T-helper 17 cell (primary cell): ENCODE measurements around the gene OR2Y1. TPM values are rescaled to one million over a fixed set of nuclear protein-coding genes. Genes with fewer than 3 reads are reported as not detected.
"Not testable (repeated sequence)": the region's sequence is repeated elsewhere in the genome, so short reads cannot be mapped to it uniquely, and the experiment has no call there.

Experiments used
- ATAC-seq: fragments of 150-1000 bp; cut with Tn5 transposase; 2 replicates; pipeline ENCODE4 v1.10.0; 2021; ENCODE audit warnings: mild to moderate bottlenecking, moderate library complexity
- DNase-seq, 3 donors: peaks; one replicate each; pipeline versions ENCODE4 v3.0.0 to v3.0.0-alpha.2; 2020 to 2021
- H3K9me3 ChIP-seq: one replicate; pipeline ENCODE4 v1.7.0; 2013; ENCODE audit warnings: low read length, mild to moderate bottlenecking; ENCODE audit not compliant: control insufficient read depth, poor library complexity, severe bottlenecking
- H3K27ac Mint-ChIP-seq: one replicate; pipeline ENCODE4 v1.8.0; 2022; ENCODE audit warnings: mild to moderate bottlenecking, moderate library complexity, mixed read lengths
- H3K27me3 Mint-ChIP-seq: one replicate; pipeline ENCODE4 v1.8.0; 2022; ENCODE audit warnings: mixed read lengths
- H3K36me3 Mint-ChIP-seq: one replicate; pipeline ENCODE4 v1.8.0; 2022; ENCODE audit warnings: low read depth, mixed read lengths
- H3K4me1 Mint-ChIP-seq: one replicate; pipeline ENCODE4 v1.8.0; 2022; ENCODE audit warnings: mild to moderate bottlenecking, mixed read lengths
- H3K4me3 Mint-ChIP-seq: one replicate; pipeline ENCODE4 v1.8.0; 2022; ENCODE audit warnings: mild to moderate bottlenecking, moderate library complexity, mixed read lengths
- total RNA-seq, 4 donors: library from RNA in 2 of 4; stranded (reverse) in 2 of 4; gene quantifications; one replicate each; pipeline ENCODE4 v1.2.3 and lab custom pipeline; 2022 to 2026

OR2Y1 gene
- total RNA-seq, 2 donors from 2014 or later = not detected

DNA sequence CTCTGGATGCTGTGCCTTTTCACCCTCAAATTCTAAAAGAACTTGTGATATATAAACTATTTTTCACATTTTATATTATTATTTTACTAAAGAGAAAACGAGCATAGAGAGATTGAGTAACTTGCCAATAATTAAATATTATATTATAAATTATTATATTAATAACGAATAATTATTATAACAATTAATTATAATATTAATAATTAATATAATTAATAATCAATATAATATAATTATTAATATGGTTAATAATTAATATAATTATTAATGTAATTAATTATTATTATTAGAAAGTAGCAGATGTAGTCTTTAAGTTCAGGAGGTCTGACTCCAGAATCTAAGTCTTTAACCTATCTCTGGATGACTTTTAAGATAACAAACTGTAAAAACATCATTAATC, 20.1 kb downstream of the OR2Y1 start:
- DNase-seq (no peak), ATAC-seq (no peak)
- H3K27ac Mint-ChIP-seq = no peak overlapping the region
- H3K9me3 ChIP-seq = no peaks in the 10 kb centered on the region
- peaks cover 6% of the 10 kb centered on the region for H3K4me1 Mint-ChIP-seq
- H3K36me3 Mint-ChIP-seq = peaks cover 2% of the 10 kb centered on the region
- H3K4me3 Mint-ChIP-seq = no peak overlapping the region
- peaks cover 50% of the 10 kb centered on the region for H3K27me3 Mint-ChIP-seq

DNA sequence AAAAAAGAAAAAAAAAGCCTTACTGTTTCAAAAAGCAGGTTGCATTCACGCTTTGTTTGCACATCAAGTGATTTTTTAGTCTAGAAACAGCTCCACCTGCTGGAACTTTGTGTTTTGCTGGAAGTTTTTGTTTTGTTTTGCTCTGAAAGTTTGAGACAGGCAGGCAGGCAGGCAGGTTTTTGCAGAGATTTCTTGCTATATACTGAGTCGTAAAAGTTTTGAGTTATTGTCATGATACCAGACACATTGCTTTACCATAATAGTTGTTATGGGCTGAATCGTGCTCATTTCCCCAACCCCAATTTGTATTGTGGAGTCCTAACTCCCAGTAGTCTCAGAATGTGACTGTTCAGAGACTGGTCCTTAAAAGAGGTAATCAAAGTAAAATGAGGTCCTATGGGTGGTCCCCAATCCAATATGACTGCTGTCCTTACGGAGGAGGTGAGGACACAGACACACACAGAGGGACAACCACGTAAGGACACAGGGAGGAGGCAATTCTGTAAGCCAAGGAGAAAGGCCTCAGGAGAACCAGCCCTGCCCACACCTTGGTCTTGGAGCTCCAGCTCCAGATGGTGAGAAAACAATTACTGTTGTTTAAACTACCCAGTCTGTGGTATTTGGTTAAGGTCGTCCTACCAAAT, 20.9 kb downstream of the OR2Y1 start:
- no peak for ATAC-seq

DNA sequence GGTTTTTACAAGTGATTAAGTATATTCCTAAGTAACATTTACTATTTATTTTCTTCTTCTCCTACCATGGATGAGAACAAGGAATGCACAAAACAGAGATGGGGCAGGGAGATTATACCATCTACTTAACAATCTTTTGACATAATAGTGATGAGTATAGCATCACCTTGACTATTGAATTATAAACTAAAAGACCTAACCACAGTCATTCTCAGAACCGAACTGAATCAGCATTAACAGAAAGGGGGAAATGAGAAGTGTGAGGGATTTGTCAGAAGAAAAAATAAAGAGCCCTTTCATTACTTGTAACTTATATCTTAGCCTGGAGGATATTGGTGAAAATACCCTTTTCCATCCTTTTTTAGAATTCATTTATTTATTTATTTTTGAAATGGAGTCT, 21.9 kb downstream of the OR2Y1 start:
- ATAC-seq (no peak), DNase-seq (no peak)
- Mint-ChIP-seq H3K36me3 (peaks cover 2% of the 10 kb centered on the region), H3K4me3 (no peak overlapping the region), H3K27ac (no peak overlapping the region), H3K27me3 (peaks cover 43% of the 10 kb centered on the region), H3K4me1 (peaks cover 3% of the 10 kb centered on the region)
- no peaks in the 10 kb centered on the region for H3K9me3 ChIP-seq

More for the DNA sequence above, 20.9 kb downstream of the OR2Y1 start:
- H3K27me3 Mint-ChIP-seq = peaks cover 45% of the 10 kb centered on the region
- H3K9me3 ChIP-seq = no peaks in the 10 kb centered on the region
- peaks cover 2% of the 10 kb centered on the region for H3K36me3 Mint-ChIP-seq
- H3K4me3 Mint-ChIP-seq = no peak overlapping the region
- peak in 1 of 3 donors; percentile 8 for DNase-seq
- peaks cover 5% of the 10 kb centered on the region for H3K4me1 Mint-ChIP-seq
- no peak overlapping the region for H3K27ac Mint-ChIP-seq

DNA sequence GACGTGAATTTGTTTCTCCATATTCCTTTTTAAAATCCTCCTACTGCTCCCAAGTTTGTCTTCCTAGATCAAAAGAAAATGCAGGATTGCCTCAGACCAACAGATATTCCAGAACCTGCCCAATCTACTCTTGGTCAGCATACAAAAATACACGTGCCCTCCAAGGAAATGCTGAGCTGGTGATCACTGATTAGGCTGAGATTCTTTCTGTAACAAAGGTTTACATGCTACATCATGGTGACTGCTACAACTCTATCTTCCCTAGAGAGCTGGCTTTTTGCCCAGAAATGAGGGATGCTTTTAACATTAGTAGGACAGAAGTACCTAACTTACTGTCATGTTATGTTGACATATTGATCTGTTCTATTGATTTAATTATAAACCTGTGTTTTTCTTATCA, 35.5 kb downstream of the OR2Y1 start:
- no peak for ATAC-seq
- Mint-ChIP-seq H3K4me1 (no peaks in the 10 kb centered on the region), H3K36me3 (no peaks in the 10 kb centered on the region), H3K27me3 (peaks cover 29% of the 10 kb centered on the region), H3K4me3 (no peak overlapping the region), H3K27ac (no peak overlapping the region)
- no peak for DNase-seq
- H3K9me3 ChIP-seq = no peaks in the 10 kb centered on the region

DNA sequence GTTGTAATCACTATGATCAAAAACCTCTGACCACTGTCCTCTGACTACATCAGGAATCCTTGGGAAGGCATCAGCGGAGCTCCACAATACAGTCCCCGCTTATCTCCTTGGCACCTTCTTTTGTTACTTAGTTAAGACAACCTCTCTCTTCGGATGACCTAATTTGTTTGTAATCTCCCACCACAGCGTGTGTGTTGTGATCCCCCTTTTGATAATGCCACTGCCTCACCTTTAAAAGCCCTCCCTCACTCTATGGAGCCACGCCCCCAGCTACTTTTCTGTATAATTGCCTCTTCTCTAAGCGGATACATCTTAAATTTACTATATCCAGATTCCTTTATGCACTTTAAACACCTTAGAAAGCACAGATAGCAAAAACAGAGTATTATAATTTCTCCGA, 35.9 kb downstream of the OR2Y1 start:
- Mint-ChIP-seq H3K36me3 (no peaks in the 10 kb centered on the region), H3K27me3 (peaks cover 29% of the 10 kb centered on the region), H3K4me3 (no peak overlapping the region), H3K4me1 (no peaks in the 10 kb centered on the region), H3K27ac (no peak overlapping the region)
- ATAC-seq (no peak), DNase-seq (no peak)
- no peaks in the 10 kb centered on the region for H3K9me3 ChIP-seq

DNA sequence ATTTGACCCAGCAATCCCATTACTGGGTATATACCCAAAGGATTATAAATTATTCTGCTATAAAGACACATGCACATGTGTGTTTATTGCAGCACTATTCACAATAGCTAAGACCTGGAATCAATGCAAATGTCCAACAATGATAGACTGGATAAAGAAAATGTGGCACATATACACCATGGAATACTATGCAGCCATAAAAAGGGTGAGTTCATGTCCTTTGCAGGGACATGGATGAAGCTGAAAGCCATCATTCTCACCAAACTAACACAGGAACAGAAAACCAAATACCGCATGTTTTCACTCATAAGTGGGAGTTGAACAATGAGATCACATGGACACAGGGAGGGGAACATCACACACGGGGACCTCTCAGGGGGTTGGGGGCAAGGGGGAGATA, 36.5 kb downstream of the OR2Y1 start:
- not testable (repeated sequence) for ATAC-seq, H3K9me3 ChIP-seq, H3K27ac Mint-ChIP-seq, H3K4me3 Mint-ChIP-seq, H3K4me1 Mint-ChIP-seq, DNase-seq, H3K36me3 Mint-ChIP-seq
- H3K27me3 Mint-ChIP-seq = peaks cover 28% of the 10 kb centered on the region

DNA sequence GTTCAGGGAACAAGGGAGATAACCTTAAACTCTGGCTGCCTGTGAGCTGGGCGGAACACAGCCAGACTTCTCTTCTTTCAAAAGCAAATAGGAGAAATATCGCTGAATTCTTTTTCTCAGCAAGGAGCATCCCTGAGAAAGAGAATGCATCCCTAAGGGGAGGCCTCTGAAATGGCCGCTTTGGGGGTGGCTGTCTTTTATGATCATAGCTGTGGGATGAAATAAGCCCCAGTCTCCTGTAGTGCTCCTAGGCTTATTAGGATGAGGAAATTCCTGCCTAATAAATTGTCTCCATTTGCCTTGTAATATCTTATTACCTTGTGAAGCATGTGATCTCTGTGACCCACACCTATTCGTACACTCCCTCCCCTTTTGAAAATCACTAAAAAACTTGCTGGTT, 39.4 kb downstream of the OR2Y1 start:
- not testable (repeated sequence) for DNase-seq, H3K36me3 Mint-ChIP-seq, H3K27ac Mint-ChIP-seq, ATAC-seq, H3K4me1 Mint-ChIP-seq, H3K9me3 ChIP-seq, H3K4me3 Mint-ChIP-seq
- H3K27me3 Mint-ChIP-seq = peaks cover 14% of the 10 kb centered on the region

DNA sequence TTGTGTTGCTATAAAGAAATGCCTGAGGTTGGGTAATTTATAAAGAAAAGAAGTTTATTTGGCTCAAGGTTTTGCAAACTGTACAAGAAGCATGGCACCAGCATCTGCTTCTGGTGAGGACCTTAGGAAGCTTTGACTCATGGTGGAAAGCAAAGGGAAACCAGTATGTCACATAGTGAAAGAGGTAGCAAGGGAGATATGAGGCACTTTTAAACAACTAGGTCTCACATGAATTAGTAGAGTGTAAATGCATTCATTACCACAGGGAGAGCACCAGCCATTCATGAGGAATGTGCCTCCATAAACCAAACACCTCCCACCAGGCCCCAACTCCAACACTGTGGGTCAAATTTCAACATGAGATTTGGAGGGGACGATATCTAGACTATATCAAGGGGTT, 40.8 kb downstream of the OR2Y1 start:
- DNase-seq = no peak
- Mint-ChIP-seq H3K27ac (no peak overlapping the region), H3K27me3 (peaks cover 15% of the 10 kb centered on the region), H3K4me1 (no peaks in the 10 kb centered on the region), H3K4me3 (no peak overlapping the region), H3K36me3 (peaks cover 2% of the 10 kb centered on the region)
- no peaks in the 10 kb centered on the region for H3K9me3 ChIP-seq
- no peak for ATAC-seq

DNA sequence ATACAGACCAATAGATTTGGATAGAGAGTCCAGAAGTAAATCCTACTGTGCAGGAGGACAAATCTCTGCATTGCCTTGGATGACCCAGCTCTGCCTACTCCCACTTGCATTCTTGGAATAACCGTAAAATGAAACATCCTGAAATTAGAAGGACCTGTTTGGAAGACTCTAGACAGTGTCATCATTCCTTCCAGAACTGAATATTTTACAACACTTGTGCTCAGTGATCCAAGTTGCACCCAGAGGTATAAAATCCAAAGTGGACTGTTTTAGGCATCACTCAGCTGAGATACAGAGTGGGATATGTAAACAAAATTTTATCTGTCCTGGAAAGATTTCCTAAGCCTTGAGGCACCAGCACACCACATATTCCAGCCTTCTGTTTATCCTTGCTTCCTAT, 43.7 kb downstream of the OR2Y1 start:
- Mint-ChIP-seq H3K27me3 (peaks cover 36% of the 10 kb centered on the region), H3K27ac (no peak overlapping the region), H3K4me1 (peaks cover 6% of the 10 kb centered on the region), H3K4me3 (no peak overlapping the region), H3K36me3 (peaks cover 7% of the 10 kb centered on the region)
- no peak for DNase-seq
- no peaks in the 10 kb centered on the region for H3K9me3 ChIP-seq
- ATAC-seq = no peak

DNA sequence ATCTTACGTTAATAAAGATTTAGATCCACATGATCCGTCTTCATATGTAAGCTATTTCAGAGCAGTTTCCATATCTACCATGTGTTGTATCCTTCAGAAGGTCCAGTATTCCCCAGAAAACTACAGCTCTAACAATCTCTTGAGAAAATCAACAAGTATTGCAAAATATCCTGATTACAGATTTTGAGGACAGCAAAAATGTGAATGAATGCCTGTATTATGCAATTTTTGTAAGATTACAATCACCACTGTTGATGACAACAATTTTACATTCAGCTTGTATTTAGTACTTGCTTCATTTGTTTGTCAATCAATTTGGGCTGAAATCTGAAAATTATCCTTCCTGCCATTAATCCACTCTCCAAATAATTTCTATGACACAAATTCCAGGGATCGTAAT, 47.4 kb downstream of the OR2Y1 start:
- H3K36me3 Mint-ChIP-seq = peaks cover 5% of the 10 kb centered on the region
- ATAC-seq = no peak
- peaks cover 23% of the 10 kb centered on the region for H3K4me1 Mint-ChIP-seq
- no peak overlapping the region for H3K4me3 Mint-ChIP-seq
- DNase-seq = no peak
- no peak overlapping the region for H3K27ac Mint-ChIP-seq
- H3K27me3 Mint-ChIP-seq = peaks cover 54% of the 10 kb centered on the region
- H3K9me3 ChIP-seq = no peaks in the 10 kb centered on the region

DNA sequence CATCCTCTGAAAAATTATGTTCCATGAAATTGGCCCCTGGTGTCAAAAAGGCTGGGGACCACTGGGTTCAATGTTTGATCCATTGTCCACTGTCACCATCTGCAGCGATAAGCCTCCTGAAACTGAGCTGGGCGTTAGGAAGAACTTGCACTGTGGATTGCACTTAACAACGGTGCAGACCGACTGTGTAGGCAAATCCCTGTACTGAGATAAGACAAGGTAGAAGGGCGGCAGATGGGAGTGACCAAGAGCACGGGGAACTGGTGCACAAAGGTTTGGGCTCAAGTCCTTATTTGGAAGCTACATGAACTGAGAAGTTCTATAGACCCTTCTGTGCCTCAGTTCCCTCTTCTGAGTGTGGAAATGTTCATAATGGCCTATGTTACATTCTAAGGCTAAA, 48.8 kb downstream of the OR2Y1 start:
- H3K9me3 ChIP-seq = no peaks in the 10 kb centered on the region
- Mint-ChIP-seq H3K27ac (peak overlapping the region; percentile 24), H3K4me1 (peaks cover 23% of the 10 kb centered on the region), H3K4me3 (no peak overlapping the region), H3K36me3 (peaks cover 5% of the 10 kb centered on the region), H3K27me3 (peaks cover 57% of the 10 kb centered on the region)
- DNase-seq = no peak
- ATAC-seq = no peak

DNA sequence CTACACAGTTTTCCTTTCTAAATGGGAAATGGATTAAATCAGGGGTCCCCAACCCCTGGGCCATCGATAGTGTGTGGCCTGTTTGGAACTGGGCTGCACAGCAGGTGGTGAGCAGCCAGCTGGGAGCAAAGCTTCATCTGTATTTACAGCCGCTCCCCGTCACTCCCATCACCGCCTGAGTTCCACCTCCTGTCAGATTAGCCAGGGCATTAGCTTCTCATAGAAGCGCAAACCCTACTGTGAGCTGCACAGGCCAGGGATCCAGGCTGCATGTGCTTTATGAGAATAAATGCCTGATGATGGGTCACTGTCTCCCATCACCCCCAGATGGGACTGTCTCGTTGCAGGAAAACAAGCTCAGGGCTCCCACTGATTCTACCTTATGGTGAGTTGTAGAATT, 49.3 kb downstream of the OR2Y1 start:
- Mint-ChIP-seq H3K36me3 (peaks cover 5% of the 10 kb centered on the region), H3K4me3 (no peak overlapping the region), H3K27me3 (peaks cover 62% of the 10 kb centered on the region), H3K4me1 (peaks cover 23% of the 10 kb centered on the region), H3K27ac (no peak overlapping the region)
- H3K9me3 ChIP-seq = no peaks in the 10 kb centered on the region
- ATAC-seq = no peak
- DNase-seq = no peak

DNA sequence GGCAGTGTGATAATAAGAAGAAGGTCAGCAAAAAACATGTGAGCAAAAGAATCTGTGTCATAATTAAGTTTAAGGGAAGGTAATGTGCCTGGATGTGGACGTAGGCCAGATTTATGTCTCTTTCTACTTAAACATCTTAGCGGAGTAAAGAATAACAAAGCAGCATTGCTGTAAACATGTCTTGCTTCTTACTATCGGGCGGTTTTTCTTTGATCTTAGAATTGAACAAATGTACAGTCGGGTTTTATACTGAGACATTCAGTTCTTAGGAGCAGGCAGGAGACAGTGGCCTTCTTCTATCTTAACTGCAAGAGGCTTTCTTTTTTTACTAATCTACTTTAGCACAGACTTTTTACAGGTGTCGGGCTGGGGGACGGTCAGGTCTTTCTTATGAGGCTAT, 50.1 kb downstream of the OR2Y1 start:
- Mint-ChIP-seq H3K27ac (peak overlapping the region; percentile 92), H3K36me3 (peaks cover 5% of the 10 kb centered on the region), H3K27me3 (peaks cover 65% of the 10 kb centered on the region), H3K4me3 (peak overlapping the region; percentile 85), H3K4me1 (peaks cover 25% of the 10 kb centered on the region)
- no peak for DNase-seq
- no peaks in the 10 kb centered on the region for H3K9me3 ChIP-seq
- ATAC-seq = no peak
